Measurements from ENCODE around the gene CCDC91.
"Not testable (repeated sequence)": the region's sequence is repeated elsewhere in the genome, so short reads cannot be mapped to it uniquely, and the experiment has no call there.

The CCDC91 gene

DNA sequence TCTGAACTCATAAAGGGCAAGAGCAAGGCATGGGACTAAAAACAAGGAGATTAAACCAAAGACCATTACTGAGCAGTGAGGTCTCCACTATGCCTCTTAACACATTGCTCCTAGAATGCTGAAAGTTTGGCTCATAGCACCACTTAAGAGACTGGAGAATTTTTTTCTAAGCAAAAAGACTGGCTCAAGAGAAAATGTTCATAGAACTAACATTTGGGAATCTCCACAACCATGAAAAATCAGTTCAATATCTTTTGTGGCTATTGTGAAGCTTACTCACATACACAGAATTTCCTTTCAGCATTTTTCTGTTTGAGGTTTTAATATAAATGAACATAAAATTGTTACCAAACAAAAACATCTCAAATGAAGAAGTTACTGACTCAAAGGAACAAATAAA, 255.8 kb downstream of the CCDC91 start:
- Histone ChIP-seq H3K4me3 (no peak overlapping the region), H3K27ac (no peak overlapping the region)
- DNase-seq (ENCODE audit: low spot score) = no peak
- TF ChIP-seq, protein P1, sequence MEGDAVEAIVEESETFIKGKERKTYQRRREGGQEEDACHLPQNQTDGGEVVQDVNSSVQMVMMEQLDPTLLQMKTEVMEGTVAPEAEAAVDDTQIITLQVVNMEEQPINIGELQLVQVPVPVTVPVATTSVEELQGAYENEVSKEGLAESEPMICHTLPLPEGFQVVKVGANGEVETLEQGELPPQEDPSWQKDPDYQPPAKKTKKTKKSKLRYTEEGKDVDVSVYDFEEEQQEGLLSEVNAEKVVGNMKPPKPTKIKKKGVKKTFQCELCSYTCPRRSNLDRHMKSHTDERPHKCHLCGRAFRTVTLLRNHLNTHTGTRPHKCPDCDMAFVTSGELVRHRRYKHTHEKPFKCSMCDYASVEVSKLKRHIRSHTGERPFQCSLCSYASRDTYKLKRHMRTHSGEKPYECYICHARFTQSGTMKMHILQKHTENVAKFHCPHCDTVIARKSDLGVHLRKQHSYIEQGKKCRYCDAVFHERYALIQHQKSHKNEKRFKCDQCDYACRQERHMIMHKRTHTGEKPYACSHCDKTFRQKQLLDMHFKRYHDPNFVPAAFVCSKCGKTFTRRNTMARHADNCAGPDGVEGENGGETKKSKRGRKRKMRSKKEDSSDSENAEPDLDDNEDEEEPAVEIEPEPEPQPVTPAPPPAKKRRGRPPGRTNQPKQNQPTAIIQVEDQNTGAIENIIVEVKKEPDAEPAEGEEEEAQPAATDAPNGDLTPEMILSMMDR (IDR thresholded peaks at IDR 0.05) = no peak

DNA sequence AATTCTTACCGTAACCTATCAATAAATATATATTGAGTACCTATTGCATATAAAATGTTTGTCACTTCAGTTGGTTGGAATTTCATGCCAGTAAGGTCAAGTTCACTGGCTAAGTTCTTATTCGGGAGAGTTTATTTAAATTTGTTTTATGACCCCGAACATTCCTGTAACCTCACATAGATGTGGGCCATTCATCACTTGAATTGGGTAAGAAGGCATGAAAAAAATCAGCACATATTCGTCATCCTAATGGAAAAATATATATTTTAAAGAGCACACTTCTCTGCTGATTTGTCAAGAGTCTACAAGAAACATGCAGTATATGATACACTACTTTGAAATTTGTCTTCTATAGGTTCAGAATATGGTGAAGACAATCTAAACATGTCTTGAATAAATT, 263.4 kb downstream of the CCDC91 start:
- Histone ChIP-seq H3K4me3 (no peak overlapping the region), H3K27ac (no peak overlapping the region)
- no peak for DNase-seq (ENCODE audit: low spot score)
- TF ChIP-seq, protein P1 (IDR thresholded peaks at IDR 0.05) = no peak

DNA sequence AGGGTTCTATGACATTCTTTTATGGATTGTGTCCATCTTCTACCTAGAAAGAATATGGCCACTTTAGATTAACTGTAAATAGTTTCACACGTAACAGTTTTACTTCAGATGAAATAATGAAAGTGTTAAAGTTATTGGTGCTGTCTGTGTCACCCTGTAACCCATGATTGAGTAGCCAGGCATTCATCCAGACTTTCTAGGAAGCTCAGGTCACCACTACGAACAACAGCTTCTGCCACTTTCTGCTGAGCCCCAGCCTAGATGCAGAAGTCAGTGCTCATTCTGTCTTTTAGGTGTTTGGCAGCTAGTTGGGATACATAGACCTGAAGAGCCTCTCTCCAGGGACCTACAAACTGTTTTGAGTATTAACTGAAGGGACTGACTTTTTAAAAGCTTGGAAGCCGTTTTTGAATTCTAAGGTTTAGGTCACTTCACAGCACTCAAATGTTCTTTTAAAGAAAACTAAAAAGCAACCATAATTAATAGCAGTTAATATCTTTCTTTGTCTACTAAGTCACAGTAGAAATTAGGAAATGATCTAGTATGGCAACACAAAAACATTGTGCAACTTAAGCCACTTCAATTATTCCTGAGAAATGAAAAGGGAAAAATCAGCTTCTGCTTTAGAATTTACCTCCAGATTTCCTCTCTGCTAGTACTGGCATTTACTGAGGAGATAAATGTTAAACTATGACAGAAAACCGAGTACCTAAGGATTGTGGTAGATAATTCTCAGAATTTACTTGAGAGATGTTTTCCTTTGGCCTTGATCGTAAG, 266.9 kb downstream of the CCDC91 start:
- Histone ChIP-seq H3K27ac (no peak overlapping the region), H3K4me3 (no peak overlapping the region)
- TF ChIP-seq, protein P1 (IDR thresholded peaks at IDR 0.05) = no peak
- no peak for DNase-seq (ENCODE audit: low spot score)

DNA sequence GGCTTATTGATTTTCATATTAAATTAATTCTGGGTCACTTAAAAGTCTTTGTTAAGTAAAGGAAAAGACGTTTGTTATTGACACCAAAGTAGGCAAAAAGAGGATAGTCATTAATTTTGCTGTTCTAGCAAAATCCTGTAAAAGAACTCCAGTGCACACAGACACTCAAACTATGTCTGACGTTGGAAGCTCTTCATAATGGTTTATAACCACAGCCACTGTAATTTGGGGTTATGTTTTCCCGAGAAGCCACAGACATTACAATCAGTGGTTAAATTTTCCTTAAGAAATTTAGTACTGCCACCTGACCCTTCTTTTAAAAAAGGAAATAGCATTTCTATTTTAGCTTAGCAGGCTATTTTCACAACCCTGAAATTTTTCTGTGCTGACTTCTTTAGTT, 267.5 kb downstream of the CCDC91 start:
- TF ChIP-seq, protein P1 (IDR thresholded peaks at IDR 0.05) = no peak
- Histone ChIP-seq H3K4me3 (no peak overlapping the region), H3K27ac (no peak overlapping the region)
- DNase-seq (ENCODE audit: low spot score) = no peak

DNA sequence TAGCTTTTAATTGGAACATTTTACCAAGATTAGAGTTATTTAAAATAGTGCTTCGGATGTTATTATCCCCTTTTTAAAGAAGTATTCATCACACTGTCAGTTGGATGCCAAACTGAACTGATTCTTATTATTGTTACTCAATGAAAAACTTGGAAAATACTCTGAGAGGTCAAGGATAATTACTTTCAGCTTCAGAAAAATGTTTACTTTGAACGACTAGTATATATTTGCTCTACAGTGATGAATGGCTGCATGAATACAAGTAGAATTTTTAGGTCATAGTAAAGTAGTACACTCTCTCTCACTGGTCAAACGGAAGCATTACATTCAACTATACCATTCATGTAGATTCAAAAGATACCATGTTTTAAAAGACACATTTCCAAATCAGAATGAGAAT, 269.2 kb downstream of the CCDC91 start:
- TF ChIP-seq, protein P1 (IDR thresholded peaks at IDR 0.05) = no peak
- DNase-seq (ENCODE audit: low spot score) = no peak
- H3K27ac ChIP-seq = no peak overlapping the region

DNA sequence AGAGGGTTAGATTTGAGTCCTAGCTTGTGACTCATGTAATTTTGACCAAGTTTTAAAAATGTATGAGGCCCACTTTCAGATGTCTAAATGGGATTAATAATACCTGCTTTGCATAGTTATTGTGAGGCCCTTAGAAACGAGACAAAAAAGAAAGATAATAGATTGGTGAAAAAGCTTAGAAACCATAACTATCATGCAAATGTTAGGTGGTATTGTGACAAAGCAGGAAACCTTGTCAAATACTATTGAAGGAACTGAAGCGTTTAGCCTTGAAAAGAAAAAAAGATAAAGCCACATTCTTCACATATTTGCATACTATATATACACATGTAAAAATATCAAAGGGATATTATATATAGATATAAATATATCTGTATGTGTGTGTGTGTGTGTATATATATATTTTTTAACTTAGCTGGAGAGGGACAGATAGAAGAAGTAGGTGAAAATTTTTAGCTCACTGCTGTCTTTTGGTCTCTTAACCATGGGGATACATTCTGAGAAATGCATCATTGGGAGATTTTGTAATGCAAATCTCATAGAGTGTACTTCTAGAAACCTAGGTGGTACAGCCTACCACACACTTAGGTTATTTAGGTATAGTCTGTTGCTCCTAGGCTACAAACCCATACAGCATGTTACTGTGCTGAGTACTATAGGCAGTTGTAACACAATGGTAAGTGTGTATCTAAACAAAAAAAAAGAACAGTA, 270.3 kb downstream of the CCDC91 start:
- H3K27ac ChIP-seq = no peak overlapping the region
- no peak overlapping the region for H3K4me3 ChIP-seq
- TF ChIP-seq, protein P1 (IDR thresholded peaks at IDR 0.05) = no peak
- no peak for DNase-seq (ENCODE audit: low spot score)

More for the DNA sequence above, 269.2 kb downstream of the CCDC91 start:
- H3K4me3 ChIP-seq = no peak overlapping the region

DNA sequence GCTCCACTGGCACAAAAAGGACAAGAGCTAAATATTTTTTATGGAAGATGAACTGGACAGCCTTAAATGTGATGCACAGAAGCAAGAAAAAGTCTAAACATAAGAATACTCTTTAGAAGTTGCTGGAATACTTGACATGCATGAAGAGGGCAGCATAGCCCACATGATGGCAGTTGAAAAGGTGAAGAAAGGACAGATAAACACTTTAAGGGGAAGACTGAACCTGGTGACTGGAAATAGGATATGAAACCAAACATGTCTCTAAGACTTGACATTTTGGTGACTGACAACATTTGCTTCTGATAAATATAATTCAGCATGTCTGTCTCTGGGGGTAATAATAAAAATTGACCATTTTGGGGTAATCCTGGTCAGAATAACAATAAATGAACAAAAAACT, 273.1 kb downstream of the CCDC91 start:
- no peak for DNase-seq (ENCODE audit: low spot score)
- no peak overlapping the region for H3K27ac ChIP-seq
- TF ChIP-seq, protein P1 (IDR thresholded peaks at IDR 0.05) = no peak
- no peak overlapping the region for H3K4me3 ChIP-seq

DNA sequence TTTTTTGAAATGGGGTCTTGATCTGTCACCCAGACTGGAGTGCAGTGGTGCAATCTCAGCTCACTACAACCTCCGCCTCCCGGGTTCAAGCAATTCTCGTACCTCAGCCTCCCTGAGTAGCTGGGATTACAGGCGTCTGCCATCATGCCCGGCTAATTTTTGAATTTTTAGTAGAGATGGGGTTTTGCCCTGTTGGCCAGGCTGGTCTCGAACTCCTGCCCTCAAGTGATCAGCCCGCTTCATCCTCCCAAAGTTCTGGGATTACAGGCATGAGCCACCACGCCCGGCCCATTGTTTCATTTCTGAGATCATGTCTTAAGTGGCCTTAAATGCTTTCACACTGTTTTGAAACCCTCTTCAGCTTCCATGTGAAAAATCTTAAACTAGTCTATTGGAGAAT, 281.5 kb downstream of the CCDC91 start:
- H3K27ac ChIP-seq; DNase-seq (ENCODE audit: low spot score); H3K4me3 ChIP-seq: not testable (repeated sequence)

DNA sequence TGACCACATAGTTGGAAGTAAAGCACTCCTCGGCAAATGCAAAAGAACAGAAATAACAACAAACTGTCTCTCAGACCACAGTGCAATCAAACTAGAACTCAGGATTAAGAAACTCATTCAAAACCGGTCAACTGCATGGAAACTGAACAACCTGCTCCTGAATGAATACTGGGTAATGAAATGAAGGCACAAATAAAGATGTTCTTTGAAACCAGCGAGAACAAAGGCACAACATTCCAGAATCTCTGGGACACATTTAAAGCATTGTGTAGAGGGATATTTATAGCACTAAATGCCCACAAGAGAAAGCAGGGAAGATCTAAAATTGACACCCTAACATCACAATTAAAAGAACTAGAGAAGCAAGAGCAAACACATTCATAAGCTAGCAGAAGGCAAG, 285.9 kb downstream of the CCDC91 start:
- DNase-seq (ENCODE audit: low spot score); H3K27ac ChIP-seq; H3K4me3 ChIP-seq: not testable (repeated sequence)

DNA sequence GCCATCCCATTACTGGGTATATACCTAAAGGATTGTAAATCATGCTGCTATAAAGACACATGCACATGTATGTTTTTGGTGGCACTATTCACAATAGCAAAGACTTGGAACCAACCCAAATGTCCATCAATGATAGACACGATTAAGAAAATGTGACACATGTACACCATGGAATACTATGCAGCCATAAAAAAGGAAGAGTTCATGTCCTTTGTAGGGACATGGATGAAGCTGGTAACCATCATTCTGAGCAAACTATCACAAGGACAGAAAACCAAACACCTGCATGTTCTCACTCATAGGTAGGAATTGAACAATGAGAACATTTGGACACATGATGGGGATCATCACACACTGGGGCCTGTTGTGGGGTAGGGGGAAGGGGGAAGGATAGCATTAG, 288.8 kb downstream of the CCDC91 start:
- DNase-seq (ENCODE audit: low spot score); H3K4me3 ChIP-seq; H3K27ac ChIP-seq: not testable (repeated sequence)

All from coronary artery (tissue), 2 donors.